Epithelial cell of esophagus (primary cell): ENCODE results near the gene ERC2.

Experiments
- DNase-seq: peaks from one replicate; pipeline ENCODE4 v3.0.0; 2010; ENCODE audit warnings: low read depth
- H3K4me3 ChIP-seq: 2 replicates; pipeline ENCODE4 v1.5.1; 2011; ENCODE audit warnings: mild to moderate bottlenecking, low read length, control low read depth
- TF ChIP-seq, protein P1 (sequence below): IDR thresholded peaks from 2 replicates; pipeline ENCODE4 v1.5.1; 2011; ENCODE audit warnings: low read depth, mild to moderate bottlenecking, low read length, control low read depth, inconsistent platforms; ENCODE audit not compliant: insufficient read depth; ENCODE audit errors: missing control alignments

The ERC2 gene

DNA sequence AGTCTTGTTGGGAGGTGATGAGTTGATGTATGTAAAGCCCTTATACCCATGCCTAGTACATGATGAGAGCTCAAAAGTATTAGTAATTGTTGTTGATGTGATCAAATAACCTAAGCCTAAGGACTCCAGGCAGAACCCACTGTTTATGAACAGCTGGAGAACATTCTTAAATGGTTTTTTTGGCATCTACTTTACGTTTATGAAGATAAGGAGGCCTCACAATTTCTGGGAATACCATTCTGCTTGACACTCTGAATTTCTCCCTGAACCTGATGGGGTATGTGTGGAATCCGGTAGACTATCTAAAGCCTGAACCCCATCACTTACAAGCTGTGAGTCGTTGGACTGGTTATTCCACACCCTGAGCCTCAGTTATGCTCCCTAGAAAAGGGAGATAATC is 736.5 kb downstream of the ERC2 start:
- no peak for DNase-seq
- no peak overlapping the region for H3K4me3 ChIP-seq
- TF ChIP-seq, protein P1, sequence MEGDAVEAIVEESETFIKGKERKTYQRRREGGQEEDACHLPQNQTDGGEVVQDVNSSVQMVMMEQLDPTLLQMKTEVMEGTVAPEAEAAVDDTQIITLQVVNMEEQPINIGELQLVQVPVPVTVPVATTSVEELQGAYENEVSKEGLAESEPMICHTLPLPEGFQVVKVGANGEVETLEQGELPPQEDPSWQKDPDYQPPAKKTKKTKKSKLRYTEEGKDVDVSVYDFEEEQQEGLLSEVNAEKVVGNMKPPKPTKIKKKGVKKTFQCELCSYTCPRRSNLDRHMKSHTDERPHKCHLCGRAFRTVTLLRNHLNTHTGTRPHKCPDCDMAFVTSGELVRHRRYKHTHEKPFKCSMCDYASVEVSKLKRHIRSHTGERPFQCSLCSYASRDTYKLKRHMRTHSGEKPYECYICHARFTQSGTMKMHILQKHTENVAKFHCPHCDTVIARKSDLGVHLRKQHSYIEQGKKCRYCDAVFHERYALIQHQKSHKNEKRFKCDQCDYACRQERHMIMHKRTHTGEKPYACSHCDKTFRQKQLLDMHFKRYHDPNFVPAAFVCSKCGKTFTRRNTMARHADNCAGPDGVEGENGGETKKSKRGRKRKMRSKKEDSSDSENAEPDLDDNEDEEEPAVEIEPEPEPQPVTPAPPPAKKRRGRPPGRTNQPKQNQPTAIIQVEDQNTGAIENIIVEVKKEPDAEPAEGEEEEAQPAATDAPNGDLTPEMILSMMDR: no peak

DNA sequence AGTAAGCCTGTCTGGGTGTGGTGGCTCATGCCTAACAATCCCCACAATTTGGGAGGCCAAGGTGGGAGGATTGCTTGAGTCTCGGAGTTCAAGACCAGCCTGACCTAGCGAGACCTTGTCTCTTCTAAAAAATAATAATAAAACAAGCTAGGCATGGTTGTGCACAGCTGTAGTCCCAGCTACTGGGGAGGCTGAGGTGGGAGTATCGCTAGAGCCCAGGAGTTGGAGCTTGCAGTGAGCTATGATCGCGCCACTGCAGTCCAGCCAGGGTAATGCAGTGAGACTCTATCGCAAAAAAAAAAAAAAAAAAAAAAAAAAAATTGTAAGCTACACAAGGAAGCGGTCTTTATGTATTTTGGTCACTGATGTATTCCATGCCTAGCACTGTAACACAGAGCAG is 738.7 kb downstream of the ERC2 start:
- TF ChIP-seq, protein P1: no peak
- DNase-seq: no peak
- no peak overlapping the region for H3K4me3 ChIP-seq

DNA sequence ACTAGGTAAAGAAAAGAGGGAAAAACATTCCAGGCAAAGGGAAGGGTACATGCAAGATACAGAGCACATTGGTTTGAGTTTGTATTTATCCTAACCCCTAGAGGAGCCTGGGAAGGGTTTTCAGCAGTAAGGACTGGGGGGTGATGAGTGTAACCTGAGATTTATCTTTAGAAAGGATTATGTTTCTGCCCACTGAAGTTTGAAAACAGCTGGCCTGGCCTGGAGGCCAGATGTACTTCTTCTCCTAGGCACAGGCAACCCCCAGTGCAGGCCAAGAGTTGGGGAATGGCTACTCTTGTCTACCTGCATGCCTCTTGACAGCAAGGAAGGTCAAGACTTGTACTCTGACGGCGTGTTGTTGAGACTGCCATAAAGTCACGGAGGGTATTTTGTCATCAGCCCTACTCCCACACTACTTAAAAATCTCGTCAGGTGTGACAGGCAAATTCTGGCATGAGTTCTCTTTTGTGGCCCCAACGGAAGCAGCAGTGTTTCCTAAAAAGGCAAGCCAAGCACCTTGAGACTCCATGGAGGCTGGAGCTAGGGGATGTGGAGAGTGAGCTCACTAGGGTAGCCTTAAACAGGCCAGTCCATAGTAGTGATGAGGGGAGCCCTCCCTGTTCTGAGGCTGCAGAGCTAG is 739.7 kb downstream of the ERC2 start:
- no peak overlapping the region for H3K4me3 ChIP-seq
- DNase-seq: no peak
- TF ChIP-seq, protein P1: no peak

DNA sequence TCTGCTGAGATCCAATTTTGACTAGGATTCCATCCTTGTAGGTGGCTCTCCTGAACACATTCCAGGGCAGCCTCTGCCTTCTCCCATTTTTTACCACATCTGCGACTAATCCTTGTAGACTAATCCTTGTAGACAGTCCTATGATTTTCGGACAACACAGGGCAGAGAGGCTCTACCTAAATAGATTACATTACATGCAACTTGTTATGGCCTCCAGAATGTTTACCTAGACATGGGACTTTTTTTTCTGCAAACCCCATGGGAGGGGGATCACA is 741.8 kb downstream of the ERC2 start:
- H3K4me3 ChIP-seq: no peak overlapping the region
- TF ChIP-seq, protein P1: no peak
- no peak for DNase-seq

DNA sequence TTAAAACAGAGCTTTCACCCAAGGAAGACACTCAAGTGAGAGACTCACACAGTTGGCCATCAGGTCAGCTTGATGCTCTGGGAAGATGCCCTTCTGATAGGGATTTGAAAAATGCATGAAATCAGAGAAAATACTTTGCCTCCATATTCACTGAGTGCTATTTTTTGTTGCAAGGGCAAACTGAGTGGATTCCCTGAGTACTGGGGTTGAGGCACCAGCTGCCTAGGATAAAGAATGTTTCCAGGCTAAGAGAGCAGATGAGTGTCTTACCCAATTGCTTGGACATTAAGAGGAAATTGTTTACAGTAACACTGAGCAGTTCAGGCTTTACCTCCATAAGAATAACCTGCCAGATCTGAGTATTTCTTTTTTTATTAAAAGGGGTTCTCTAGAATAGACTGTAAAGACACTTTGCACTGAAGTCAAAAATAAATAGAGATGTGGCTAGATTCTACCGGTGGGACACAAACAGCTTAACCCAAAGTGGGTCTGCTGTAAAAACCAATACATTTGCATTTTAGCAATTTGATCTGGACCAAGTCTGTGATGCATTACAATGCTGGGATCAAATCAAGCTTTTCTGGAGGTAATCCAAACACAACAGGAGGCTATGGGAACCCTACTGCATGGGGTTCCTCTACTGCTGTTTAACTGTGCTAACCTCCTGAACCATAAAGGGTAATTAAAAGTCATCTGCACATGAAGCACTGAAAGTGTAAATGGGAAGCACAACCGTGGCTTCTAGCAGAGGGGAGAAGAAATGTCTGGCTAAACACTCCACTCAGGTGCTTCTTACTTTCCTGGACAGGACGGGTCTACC is 742.4 kb downstream of the ERC2 start:
- TF ChIP-seq, protein P1: no peak

DNA sequence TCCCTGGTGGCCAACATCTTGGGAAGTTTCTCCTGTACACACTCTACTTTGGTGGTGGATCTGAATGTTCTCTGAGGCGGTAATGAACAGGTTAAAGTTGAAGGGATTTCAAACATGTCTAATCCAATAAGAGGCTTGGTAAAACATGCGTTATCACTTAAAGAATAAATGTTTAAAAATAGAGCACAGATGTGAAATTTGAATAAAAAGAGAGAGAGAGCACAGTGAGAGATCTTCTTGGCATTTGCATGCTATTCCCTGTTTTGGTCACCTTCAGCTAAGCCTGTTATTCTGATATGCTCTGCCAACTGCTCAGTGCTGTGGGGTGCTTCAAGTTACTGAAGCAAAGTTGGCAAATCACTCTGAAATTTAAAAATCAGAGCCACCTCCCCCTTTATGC is 743.4 kb downstream of the ERC2 start:
- no peak for DNase-seq
- no peak overlapping the region for H3K4me3 ChIP-seq
- TF ChIP-seq, protein P1: no peak

More for the DNA sequence above, 742.4 kb downstream of the ERC2 start:
- DNase-seq: no peak
- H3K4me3 ChIP-seq: no peak overlapping the region

DNA sequence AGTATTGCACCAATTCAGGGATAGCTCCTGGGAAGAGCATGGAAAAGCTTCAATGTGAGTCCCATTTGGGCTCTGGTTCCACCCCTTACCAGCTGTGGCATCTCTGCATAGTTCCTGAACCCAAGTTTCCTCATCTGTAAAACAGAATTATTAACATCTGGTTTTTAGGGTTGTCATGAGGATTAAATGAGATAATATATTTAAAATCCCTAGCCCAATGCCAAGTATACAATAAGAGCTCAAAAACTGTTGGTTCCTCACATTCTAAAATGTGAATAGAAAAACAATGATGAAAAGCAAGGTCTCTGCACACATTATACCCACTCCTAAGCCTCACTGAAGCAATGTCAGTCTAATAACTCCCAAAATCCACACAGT is 743.9 kb downstream of the ERC2 start:
- DNase-seq: no peak
- H3K4me3 ChIP-seq: no peak overlapping the region
- TF ChIP-seq, protein P1: no peak
